ENCODE measurements around the gene WNT8B. TPM values are rescaled to one million over a fixed set of nuclear protein-coding genes. Genes with fewer than 3 reads are reported as not detected.

The WNT8B gene
- total RNA-seq, 1 experiment from 2014 or later: 0.29 TPM

- DNase-seq (no peak), ATAC-seq (no peak)
- no peak overlapping the region for H3K27ac ChIP-seq (ENCODE audit: low read length)
- H4K20me1 ChIP-seq (ENCODE audit: low read length): no peaks in the 10 kb centered on the region
- no peaks in the 10 kb centered on the region; the same call in 1 of the 2 replicates for H3K36me3 ChIP-seq (ENCODE audit: low read depth, low read length)
- no peak overlapping the region for H3K9ac ChIP-seq (ENCODE audit: low read length)
- no peaks in the 10 kb centered on the region for H3K9me2 ChIP-seq (replicated peaks; ENCODE audit: low read length)
- no peaks in the 10 kb centered on the region for H3K27me3 ChIP-seq (ENCODE audit: low read length)
- no peak overlapping the region for H3K4me3 ChIP-seq (ENCODE audit: low read length)
- no peaks in the 10 kb centered on the region for H3F3A ChIP-seq (ENCODE audit: low read length, unreplicated experiment)
- CTCF ChIA-PET: no interaction called here
- intact Hi-C loops (cut with micrococcal nuclease): no loop called here
- H2AFZ ChIP-seq (ENCODE audit: low read length): no peak overlapping the region
- no peak for TF ChIP-seq EZH2phosphoT487 (IDR thresholded peaks at IDR 0.05; ENCODE audit: borderline replicate concordance, low read length)
- no peak for TF ChIP-seq EZH2 (IDR thresholded peaks at IDR 0.05; ENCODE audit: low read length, unreplicated experiment)
- TF ChIP-seq CTCF (conservative IDR thresholded peaks at IDR 0.05; ENCODE audit: low read depth, low read length): no peak
- POLR2A ChIA-PET (ENCODE audit: unreplicated experiment): interaction anchor here (0.6 kb wide), 1 partner anchor 65 kb away, joined by 4 read pairs; no protein-coding TSS in a partner anchor
- BruUV-seq (replicated peaks): no TSS peak
- no peak overlapping the region for H3K4me2 ChIP-seq (ENCODE audit: low read length)
- H3K79me2 ChIP-seq (ENCODE audit: low read length): no peaks in the 10 kb centered on the region
- H3K9me3 ChIP-seq (ENCODE audit: low read length): no peaks in the 10 kb centered on the region
- no peaks in the 10 kb centered on the region for H3K4me1 ChIP-seq (ENCODE audit: insufficient read depth, low read length)
Observed at GRCh38 chr10:100438674-100439315, 24.0 kb upstream of the WNT8B start.

GRCh38 chr10:100442548-100442947 is 20.3 kb upstream of the WNT8B start:
- ChIA-PET POLR2A (ENCODE audit: unreplicated experiment) (no interaction called here), CTCF (no interaction called here)
- H3K9me2 ChIP-seq (replicated peaks; ENCODE audit: low read length): no peaks in the 10 kb centered on the region
- intact Hi-C loops (cut with micrococcal nuclease): no loop called here
- ATAC-seq: no peak
- no peak overlapping the region for H3K9ac ChIP-seq (ENCODE audit: low read length)
- H4K20me1 ChIP-seq (ENCODE audit: low read length): no peaks in the 10 kb centered on the region
- H3K27ac ChIP-seq (ENCODE audit: low read length): no peak overlapping the region
- no peak overlapping the region for H3K4me3 ChIP-seq (ENCODE audit: low read length)
- peak; percentile 24 for DNase-seq
- no peak for TF ChIP-seq EZH2phosphoT487 (IDR thresholded peaks at IDR 0.05; ENCODE audit: borderline replicate concordance, low read length)
- TF ChIP-seq EZH2 (IDR thresholded peaks at IDR 0.05; ENCODE audit: low read length, unreplicated experiment): no peak
- TF ChIP-seq CTCF (conservative IDR thresholded peaks at IDR 0.05; ENCODE audit: low read depth, low read length): no peak
- no peak overlapping the region for H3K4me2 ChIP-seq (ENCODE audit: low read length)
- no peaks in the 10 kb centered on the region for H3K79me2 ChIP-seq (ENCODE audit: low read length)
- no peaks in the 10 kb centered on the region for H3K36me3 ChIP-seq (ENCODE audit: low read depth, low read length)
- H3K4me1 ChIP-seq (ENCODE audit: insufficient read depth, low read length): no peaks in the 10 kb centered on the region
- no TSS peak for BruUV-seq (replicated peaks)
- no peaks in the 10 kb centered on the region for H3F3A ChIP-seq (ENCODE audit: low read length, unreplicated experiment)
- no peak overlapping the region for H2AFZ ChIP-seq (ENCODE audit: low read length)
- H3K9me3 ChIP-seq (ENCODE audit: low read length): no peaks in the 10 kb centered on the region
- no peaks in the 10 kb centered on the region for H3K27me3 ChIP-seq (ENCODE audit: low read length)

GRCh38 chr10:100446130-100446761 is 16.6 kb upstream of the WNT8B start:
- ChIA-PET POLR2A (ENCODE audit: unreplicated experiment) (no interaction called here), CTCF (no interaction called here)
- Histone ChIP-seq H3K4me1 (ENCODE audit: insufficient read depth, low read length) (no peaks in the 10 kb centered on the region), H3F3A (ENCODE audit: low read length, unreplicated experiment) (no peaks in the 10 kb centered on the region), H3K79me2 (ENCODE audit: low read length) (no peaks in the 10 kb centered on the region), H3K27ac (ENCODE audit: low read length) (no peak overlapping the region), H3K9ac (ENCODE audit: low read length) (no peak overlapping the region), H2AFZ (ENCODE audit: low read length) (no peak overlapping the region), H3K9me3 (ENCODE audit: low read length) (no peaks in the 10 kb centered on the region), H3K4me2 (ENCODE audit: low read length) (no peak overlapping the region), H3K4me3 (ENCODE audit: low read length) (no peak overlapping the region), H3K27me3 (ENCODE audit: low read length) (no peaks in the 10 kb centered on the region), H4K20me1 (ENCODE audit: low read length) (no peaks in the 10 kb centered on the region), H3K9me2 (replicated peaks; ENCODE audit: low read length) (no peaks in the 10 kb centered on the region), H3K36me3 (ENCODE audit: low read depth, low read length) (no peaks in the 10 kb centered on the region)
- no peak for DNase-seq
- no peak for ATAC-seq
- BruUV-seq (replicated peaks): no TSS peak
- no peak for TF ChIP-seq EZH2 (IDR thresholded peaks at IDR 0.05; ENCODE audit: low read length, unreplicated experiment)
- no peak for TF ChIP-seq EZH2phosphoT487 (IDR thresholded peaks at IDR 0.05; ENCODE audit: borderline replicate concordance, low read length)
- no peak for TF ChIP-seq CTCF (conservative IDR thresholded peaks at IDR 0.05; ENCODE audit: low read depth, low read length)
- intact Hi-C loops (cut with micrococcal nuclease): no loop called here

Data from PC-3 (cell line).